ENCODE results near the gene SMAD3. TPM values are rescaled to one million over a fixed set of nuclear protein-coding genes. Genes with fewer than 3 reads are reported as not detected.
"Not testable (repeated sequence)": the region's sequence is repeated elsewhere in the genome, so short reads cannot be mapped to it uniquely, and the experiment has no call there.

Gene SMAD3
- 30.3 and 67.8 TPM in 2 replicates for total RNA-seq

GRCh38 chr15:67065531-67066005, at the start of gene SMAD3:
Gene SMAD3 (plus strand): TSS chr15:67065602. CDS start chr15:67066155, 553 bp downstream.
- peak; percentile 1 for TF ChIP-seq CTCF (IDR thresholded peaks at IDR 0.05; ENCODE audit: insufficient read depth, low read depth, low read length)
- peak within 1 kb of the TSS; percentile 98 for H3K4me3 ChIP-seq (ENCODE audit: low read depth, low read length)
- peak; percentile 96 for DNase-seq (ENCODE audit: low read depth)

DNA sequence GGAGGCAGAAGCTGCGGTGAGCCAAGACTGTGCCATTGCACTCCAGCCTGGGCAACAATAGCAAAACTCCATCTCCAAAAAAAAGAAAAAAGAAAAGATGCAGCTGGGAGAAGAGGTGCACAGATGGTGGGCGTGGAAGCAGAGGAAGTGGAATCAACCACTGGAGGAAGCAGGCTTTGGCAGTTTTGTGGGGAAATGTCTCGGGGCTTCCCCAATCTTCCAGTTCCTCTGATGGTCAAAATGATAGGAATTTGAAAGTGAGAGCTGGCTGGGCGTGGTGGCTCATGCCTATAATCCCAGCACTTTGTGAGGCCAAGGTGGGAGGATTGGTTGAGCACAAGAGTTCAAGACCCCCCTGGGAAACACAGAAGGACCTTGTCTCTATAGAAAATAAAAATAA, 48.1 kb upstream of the SMAD3 start:
- H3K4me3 ChIP-seq (ENCODE audit: low read depth, low read length) = no peak overlapping the region
- no peak for DNase-seq (ENCODE audit: low read depth)
- no peak for TF ChIP-seq CTCF (IDR thresholded peaks at IDR 0.05; ENCODE audit: insufficient read depth, low read depth, low read length)

GRCh38 chr15:67018026-67018425, 47.4 kb upstream of the SMAD3 start:
- no peak for DNase-seq (ENCODE audit: low read depth)
- TF ChIP-seq CTCF (IDR thresholded peaks at IDR 0.05; ENCODE audit: insufficient read depth, low read depth, low read length) = no peak
- no peak overlapping the region for H3K4me3 ChIP-seq (ENCODE audit: low read depth, low read length)

DNA sequence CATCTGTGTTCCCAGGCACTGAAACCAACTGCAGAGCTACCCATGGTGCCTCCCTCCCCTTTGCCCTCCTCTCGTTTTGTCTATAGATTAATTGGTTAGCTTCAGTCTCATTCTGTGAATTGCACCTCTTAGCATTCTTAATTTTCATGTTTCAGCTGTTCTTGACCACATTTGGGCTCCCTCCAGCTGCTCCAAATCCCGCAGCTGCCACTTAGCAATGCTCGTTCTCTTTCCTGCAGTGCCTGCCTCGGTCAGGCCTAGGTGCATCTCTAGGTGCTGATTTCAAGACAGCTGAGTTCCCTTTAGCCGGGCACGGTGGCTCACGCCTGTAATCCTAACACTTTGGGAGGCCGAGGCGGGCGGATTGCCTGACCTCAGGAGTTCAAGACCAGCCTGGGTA, 47.0 kb upstream of the SMAD3 start:
- DNase-seq (ENCODE audit: low read depth) = no peak
- TF ChIP-seq CTCF (IDR thresholded peaks at IDR 0.05; ENCODE audit: insufficient read depth, low read depth, low read length) = no peak

GRCh38 chr15:67019069-67019468, 46.3 kb upstream of the SMAD3 start:
- TF ChIP-seq CTCF (IDR thresholded peaks at IDR 0.05; ENCODE audit: insufficient read depth, low read depth, low read length) = no peak
- no peak for DNase-seq (ENCODE audit: low read depth)
- no peak overlapping the region for H3K4me3 ChIP-seq (ENCODE audit: low read depth, low read length)

More for the DNA sequence above, 47.0 kb upstream of the SMAD3 start:
- no peak overlapping the region for H3K4me3 ChIP-seq (ENCODE audit: low read depth, low read length)

- H3K4me3 ChIP-seq (ENCODE audit: low read depth, low read length) = no peak overlapping the region
- DNase-seq (ENCODE audit: low read depth) = no peak
- TF ChIP-seq CTCF (IDR thresholded peaks at IDR 0.05; ENCODE audit: insufficient read depth, low read depth, low read length) = no peak
Observed at GRCh38 chr15:67019884-67020520, 45.4 kb upstream of the SMAD3 start.

GRCh38 chr15:67020668-67021067, 44.7 kb upstream of the SMAD3 start:
- not testable (repeated sequence) for H3K4me3 ChIP-seq (ENCODE audit: low read depth, low read length); DNase-seq (ENCODE audit: low read depth)
